OCI-LY3 (cell line): Measurements from ENCODE around the gene ACAD11.

ENCODE experiments used
- CTCF ChIP-seq: fragments of 200-600, 300-600 bp; sonication (generic); IDR thresholded peaks from 2 replicates; pipeline ENCODE4 v1.5.1; 2014; ENCODE audit warnings: antibody characterized with exemption, low read length, low read depth
- EZH2phosphoT487 ChIP-seq: fragments of 200-600 bp; shearing (Covaris generic); IDR thresholded peaks from 2 replicates; pipeline ENCODE4 v1.6.1; 2018; ENCODE audit warnings: antibody characterized with exemption, mixed run types, low read depth

GRCh38 chr3:132629928-132630327 lies 29.7 kb downstream of the ACAD11 start:
- no peak for TF ChIP-seq EZH2phosphoT487
- no peak for TF ChIP-seq CTCF
